CD8-positive, alpha-beta memory T cell (primary cell): ENCODE measurements around the gene TAF1L. TPM values are rescaled to one million over a fixed set of nuclear protein-coding genes. Genes with fewer than 3 reads are reported as not detected.
"Not testable (repeated sequence)": the region's sequence is repeated elsewhere in the genome, so short reads cannot be mapped to it uniquely, and the experiment has no call there.

Experiments used
- CTCF ChIA-PET: fragments of 350-600 bp; sonication (Branson Sonifier 250); formaldehyde crosslinking; loops from one replicate; lab custom pipeline; 2021; ENCODE audit warnings: antibody characterized with exemption; lab: Charles Lee
- POLR2A ChIA-PET: fragments of 350-600 bp; sonication (Branson Sonifier 250); formaldehyde crosslinking; loops from one replicate; lab custom pipeline; 2021; ENCODE audit warnings: antibody characterized with exemption; lab: Charles Lee
- DNase-seq, 5 donors: peaks; one replicate each; pipeline versions ENCODE4 v3.0.0 to v3.0.0-alpha.2; 2020 to 2022; ENCODE audit warnings: mixed read lengths in 1 of 5
- H3K27ac ChIP-seq: one replicate; pipeline ENCODE4 v1.7.0; 2013; ENCODE audit warnings: low read depth, mild to moderate bottlenecking, low read length, moderate library complexity
- H3K27me3 ChIP-seq: 2 replicates; pipeline ENCODE4 v1.7.0; 2013; ENCODE audit warnings: low read length, mild to moderate bottlenecking; ENCODE audit not compliant: insufficient read depth, poor library complexity, severe bottlenecking
- H3K36me3 ChIP-seq: 2 replicates; pipeline ENCODE4 v1.7.0; 2013; ENCODE audit warnings: mild to moderate bottlenecking, low read length, moderate library complexity; ENCODE audit not compliant: insufficient read depth
- H3K4me1 ChIP-seq: 2 replicates; pipeline ENCODE4 v1.7.0; 2013; ENCODE audit warnings: mild to moderate bottlenecking, low read length, moderate library complexity; ENCODE audit not compliant: insufficient read depth
- H3K4me3 ChIP-seq: 2 replicates; pipeline ENCODE4 v1.7.0; 2013; ENCODE audit warnings: mild to moderate bottlenecking, low read length
- H3K9me3 ChIP-seq: 2 replicates; pipeline ENCODE4 v1.7.0; 2013; ENCODE audit warnings: mild to moderate bottlenecking, low read length
- H3K27ac Mint-ChIP-seq, 8 donors: one replicate each; pipeline ENCODE4 v1.8.0; 2020 to 2021; ENCODE audit warnings: mixed read lengths in 8 of 8, mild to moderate bottlenecking in 6 of 8, inconsistent platforms in 3 of 8, moderate library complexity in 3 of 8
- H3K27me3 Mint-ChIP-seq, 2 donors: one replicate each; pipeline ENCODE4 v1.8.0; 2020 to 2021; ENCODE audit warnings: mixed read lengths in 2 of 2, mild to moderate bottlenecking in 1 of 2, moderate library complexity in 1 of 2
- H3K36me3 Mint-ChIP-seq, 3 donors: one replicate each; pipeline ENCODE4 v1.8.0; 2020 to 2021; ENCODE audit warnings: mixed read lengths in 3 of 3, inconsistent platforms in 1 of 3, mild to moderate bottlenecking in 1 of 3
- H3K4me1 Mint-ChIP-seq, 3 donors: one replicate each; pipeline ENCODE4 v1.8.0; 2020 to 2021; ENCODE audit warnings: mixed read lengths in 3 of 3, inconsistent platforms in 1 of 3, mild to moderate bottlenecking in 1 of 3
- H3K4me3 Mint-ChIP-seq, 7 donors: one replicate each; pipeline ENCODE4 v1.8.0; 2020 to 2021; ENCODE audit warnings: mixed read lengths in 7 of 7, mild to moderate bottlenecking in 6 of 7, moderate library complexity in 4 of 7, inconsistent platforms in 2 of 7
- H3K9me3 Mint-ChIP-seq, 5 donors: one replicate each; pipeline ENCODE4 v1.8.0; 2020 to 2022; ENCODE audit warnings: mixed read lengths in 5 of 5, mild to moderate bottlenecking in 3 of 5, moderate library complexity in 2 of 5, inconsistent platforms in 1 of 5
- polyA plus RNA-seq: library from polyadenylated mRNA; unstranded; fragments of 300-500 nt; fragmentation: Illumina TruSeq; gene quantifications from one replicate; pipeline ENCODE4 v1.2.3, GENCODE V29; 2021
- total RNA-seq, 2 experiments: library from RNA; stranded (reverse); gene quantifications; one replicate each; pipeline ENCODE4 v1.2.3, GENCODE V29; 2021

Gene TAF1L
- total and polyA plus RNA-seq, 3 experiments from 2014 or later: not detected

DNA sequence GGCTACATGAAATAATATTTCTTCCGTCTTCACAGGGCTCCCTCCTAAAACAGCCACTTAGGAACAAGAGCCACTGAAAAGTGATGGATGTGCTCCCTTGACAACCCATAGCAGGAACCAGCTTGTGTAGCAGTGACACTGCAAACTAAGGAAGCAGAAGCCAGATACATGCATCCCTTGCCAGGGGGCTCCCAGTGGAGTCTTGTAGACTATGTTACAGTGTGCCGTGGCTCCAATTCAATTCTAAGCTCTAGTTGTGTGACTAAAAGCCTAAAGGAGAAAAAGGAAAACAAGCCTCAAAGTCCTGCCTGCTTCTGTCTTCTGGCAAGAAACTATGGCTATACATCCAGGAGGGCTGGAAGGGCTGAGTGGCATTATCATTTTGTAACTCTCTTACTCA lies 12.2 kb upstream of the TAF1L start:
- Mint-ChIP-seq H3K9me3 (peaks cover 2 to 5% (median 3%) of the 10 kb centered on the region in 5 donors), H3K27ac (no peak overlapping the region), H3K27me3 (peaks cover 4 to 25% of the 10 kb centered on the region in 2 donors), H3K36me3 (no peaks in the 10 kb centered on the region), H3K4me3 (no peak overlapping the region), H3K4me1 (no peaks in the 10 kb centered on the region)
- ChIA-PET CTCF (no interaction called here), POLR2A (no interaction called here)
- Histone ChIP-seq H3K27me3 (no peaks in the 10 kb centered on the region), H3K36me3 (no peaks in the 10 kb centered on the region), H3K27ac (no peak overlapping the region), H3K4me3 (no peak overlapping the region), H3K4me1 (no peaks in the 10 kb centered on the region), H3K9me3 (no peaks in the 10 kb centered on the region)
- no peak for DNase-seq

DNA sequence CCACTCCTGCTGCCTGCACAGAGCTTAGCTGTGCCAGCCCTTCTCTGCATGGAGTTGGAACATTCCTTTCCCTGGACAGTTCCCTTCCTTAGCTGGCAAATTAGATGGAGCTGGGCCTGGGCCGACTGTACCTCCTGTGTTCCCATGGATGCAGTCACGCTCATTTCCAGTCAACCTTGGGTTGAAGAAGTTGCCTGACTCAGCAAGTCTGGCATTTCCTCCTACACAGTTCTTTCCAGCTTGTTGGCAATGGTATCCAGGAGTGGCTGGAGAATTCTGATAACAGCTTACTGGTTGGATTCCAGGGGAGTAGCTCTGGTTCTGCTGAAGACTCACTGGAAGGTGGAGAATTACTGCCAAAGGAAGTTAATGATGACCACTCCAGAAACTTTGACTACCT lies 9.2 kb upstream of the TAF1L start:
- Mint-ChIP-seq H3K4me3 (no peak overlapping the region), H3K36me3 (no peaks in the 10 kb centered on the region), H3K4me1 (no peaks in the 10 kb centered on the region), H3K9me3 (peaks cover 0 to 5% (median 2%) of the 10 kb centered on the region in 5 donors), H3K27me3 (peaks cover 7 to 37% of the 10 kb centered on the region in 2 donors), H3K27ac (no peak overlapping the region)
- Histone ChIP-seq H3K36me3 (no peaks in the 10 kb centered on the region), H3K4me1 (no peaks in the 10 kb centered on the region), H3K27me3 (no peaks in the 10 kb centered on the region), H3K4me3 (no peak overlapping the region), H3K9me3 (no peaks in the 10 kb centered on the region), H3K27ac (no peak overlapping the region)
- POLR2A ChIA-PET: no interaction called here
- CTCF ChIA-PET: no interaction called here
- no peak for DNase-seq

DNA sequence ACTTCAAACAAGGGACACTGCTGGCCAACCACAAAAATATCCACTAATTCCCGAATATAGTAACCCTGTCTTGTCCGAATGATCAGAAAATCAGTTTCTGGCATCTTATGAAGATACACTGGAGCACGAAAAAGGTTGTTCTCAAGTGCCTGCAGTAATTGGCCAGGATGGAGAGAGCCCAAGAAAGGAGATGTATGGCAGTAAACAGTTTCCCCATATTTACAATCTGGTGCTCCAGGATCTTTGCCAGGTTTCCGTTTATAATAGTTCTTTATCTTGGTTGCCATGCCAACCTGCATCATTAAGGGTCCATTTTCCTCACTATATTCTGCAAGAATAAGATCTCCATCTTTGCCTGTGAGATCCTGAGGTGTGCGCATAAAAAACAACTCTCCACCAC lies 2.3 kb downstream of the TAF1L start:
- H3K4me1 Mint-ChIP-seq, CTCF ChIA-PET, H3K36me3 Mint-ChIP-seq, H3K4me1 ChIP-seq, H3K9me3 ChIP-seq, H3K27me3 ChIP-seq, H3K27ac ChIP-seq, H3K9me3 Mint-ChIP-seq, POLR2A ChIA-PET, H3K4me3 Mint-ChIP-seq, DNase-seq, H3K27ac Mint-ChIP-seq, H3K4me3 ChIP-seq, H3K27me3 Mint-ChIP-seq, H3K36me3 ChIP-seq: not testable (repeated sequence)

DNA sequence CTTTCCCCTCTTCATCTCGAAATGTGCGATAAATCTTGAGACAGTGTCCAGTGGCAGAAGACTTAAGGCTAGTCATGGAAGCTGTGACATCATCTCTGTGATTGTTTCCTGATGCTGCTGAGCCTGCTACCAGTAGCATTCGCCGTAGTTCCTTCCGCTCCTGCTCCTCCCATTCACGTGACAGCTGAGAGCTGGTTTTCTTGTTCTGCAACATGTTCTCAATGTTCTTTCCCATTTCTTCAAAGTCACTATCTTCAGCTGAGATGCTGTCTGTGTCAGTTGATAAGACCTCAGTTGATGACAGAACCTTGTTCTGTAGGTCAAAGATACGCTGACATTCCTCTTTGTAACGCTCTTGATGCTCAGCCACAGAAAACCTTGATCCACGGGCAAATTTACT lies 3.5 kb downstream of the TAF1L start:
- POLR2A ChIA-PET: no interaction called here
- H3K36me3 Mint-ChIP-seq: no peaks in the 10 kb centered on the region
- H3K27ac Mint-ChIP-seq: no peak overlapping the region
- H3K27me3 Mint-ChIP-seq: no peaks in the 10 kb centered on the region
- H3K9me3 Mint-ChIP-seq: no peaks in the 10 kb centered on the region
- Histone ChIP-seq H3K4me1 (no peaks in the 10 kb centered on the region), H3K27me3 (no peaks in the 10 kb centered on the region), H3K4me3 (no peak overlapping the region), H3K36me3 (no peaks in the 10 kb centered on the region), H3K9me3 (no peaks in the 10 kb centered on the region), H3K27ac (no peak overlapping the region)
- H3K4me3 Mint-ChIP-seq: no peak overlapping the region
- no peaks in the 10 kb centered on the region for H3K4me1 Mint-ChIP-seq
- DNase-seq: no peak
- CTCF ChIA-PET: no interaction called here

DNA sequence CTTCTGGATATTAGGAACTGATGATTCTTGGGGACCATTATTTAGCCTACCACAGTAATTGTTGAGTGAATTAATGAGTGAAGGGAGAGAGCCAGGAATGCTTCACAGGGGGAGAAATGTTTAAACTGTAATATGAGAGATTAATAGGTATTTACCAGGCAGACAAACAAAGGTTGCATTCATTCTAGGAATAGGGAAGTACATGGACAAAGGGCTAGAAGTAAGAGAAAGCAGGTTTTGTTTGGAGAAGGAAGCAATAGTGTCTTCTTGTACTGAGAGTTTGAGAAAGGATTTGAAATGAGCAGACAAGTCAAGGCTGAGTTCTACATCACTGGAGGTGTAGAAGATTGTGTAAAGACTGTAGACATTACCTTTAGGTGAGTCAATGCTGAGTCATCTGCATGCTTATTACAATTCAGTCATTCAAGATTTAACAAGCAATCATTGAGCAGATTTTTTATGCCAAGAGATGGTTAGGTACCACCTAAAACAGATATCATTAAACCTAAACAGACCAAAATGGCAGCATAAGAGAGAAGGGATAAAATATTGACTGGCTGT lies 8.0 kb downstream of the TAF1L start:
- no peaks in the 10 kb centered on the region for H3K27me3 Mint-ChIP-seq
- no peak overlapping the region for H3K27ac ChIP-seq
- H3K36me3 ChIP-seq: no peaks in the 10 kb centered on the region
- H3K4me1 Mint-ChIP-seq: no peaks in the 10 kb centered on the region
- DNase-seq: no peak
- POLR2A ChIA-PET: no interaction called here
- no peak overlapping the region for H3K4me3 Mint-ChIP-seq
- no peak overlapping the region for H3K4me3 ChIP-seq
- H3K4me1 ChIP-seq: no peaks in the 10 kb centered on the region
- H3K36me3 Mint-ChIP-seq: no peaks in the 10 kb centered on the region
- H3K27me3 ChIP-seq: no peaks in the 10 kb centered on the region
- no peak overlapping the region for H3K27ac Mint-ChIP-seq
- no peaks in the 10 kb centered on the region for H3K9me3 Mint-ChIP-seq
- CTCF ChIA-PET: interaction anchor here (1.5 kb wide), 1 partner anchor 9 kb away, joined by 3 read pairs; no protein-coding TSS in a partner anchor
- no peaks in the 10 kb centered on the region for H3K9me3 ChIP-seq

DNA sequence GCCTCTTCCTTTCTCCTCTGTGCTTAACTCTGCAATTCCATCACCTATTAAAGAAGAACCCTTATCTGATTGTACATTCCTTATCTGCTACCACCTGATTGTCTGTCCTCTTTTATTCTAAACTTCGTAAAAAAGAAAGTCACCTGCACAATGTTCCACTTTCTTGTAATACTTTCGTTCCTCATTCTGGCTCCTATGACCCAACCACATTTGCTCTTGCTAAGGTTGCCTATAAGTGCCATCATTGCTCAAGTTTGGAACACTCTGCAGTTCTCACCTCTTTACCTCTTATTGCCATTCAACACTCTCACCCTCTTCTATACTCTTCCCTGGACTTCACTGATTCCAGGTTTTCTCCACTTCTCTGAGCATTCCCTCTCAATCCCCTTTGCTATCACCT lies 10.1 kb downstream of the TAF1L start:
- peaks cover under 1 to 5% of the 10 kb centered on the region in 2 donors for H3K27me3 Mint-ChIP-seq
- H3K27me3 ChIP-seq: no peaks in the 10 kb centered on the region
- no peaks in the 10 kb centered on the region for H3K4me1 Mint-ChIP-seq
- DNase-seq: no peak
- H3K36me3 ChIP-seq: no peaks in the 10 kb centered on the region
- H3K4me3 Mint-ChIP-seq: no peak overlapping the region
- H3K4me1 ChIP-seq: no peaks in the 10 kb centered on the region
- no peaks in the 10 kb centered on the region for H3K9me3 ChIP-seq
- H3K27ac ChIP-seq: no peak overlapping the region
- CTCF ChIA-PET: no interaction called here
- H3K36me3 Mint-ChIP-seq: no peaks in the 10 kb centered on the region
- no peak overlapping the region for H3K4me3 ChIP-seq
- H3K27ac Mint-ChIP-seq: no peak overlapping the region
- POLR2A ChIA-PET: no interaction called here
- H3K9me3 Mint-ChIP-seq: no peaks in the 10 kb centered on the region

DNA sequence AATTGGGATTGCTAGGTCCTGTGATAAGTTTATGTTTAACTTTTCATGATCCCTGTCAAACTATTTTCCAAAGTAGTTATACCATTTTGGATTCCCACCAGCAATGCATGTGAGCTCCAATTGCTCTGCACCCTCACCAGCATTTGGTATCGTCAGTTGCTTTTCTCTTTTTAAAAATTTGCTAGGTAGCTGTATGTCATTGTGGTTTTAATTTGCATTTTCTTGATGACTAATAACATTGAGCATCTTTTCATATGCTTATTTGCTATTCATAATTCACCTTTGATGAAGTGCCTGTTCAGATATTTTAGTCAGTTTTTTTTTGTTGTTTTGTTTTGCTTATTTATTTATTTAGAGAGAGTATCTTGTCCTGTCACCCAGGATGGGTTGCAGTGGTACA lies 12.5 kb downstream of the TAF1L start:
- Histone ChIP-seq H3K27ac (no peak overlapping the region), H3K36me3 (no peaks in the 10 kb centered on the region), H3K9me3 (no peaks in the 10 kb centered on the region), H3K27me3 (no peaks in the 10 kb centered on the region), H3K4me3 (no peak overlapping the region), H3K4me1 (no peaks in the 10 kb centered on the region)
- no peaks in the 10 kb centered on the region for H3K36me3 Mint-ChIP-seq
- peaks cover 9 to 19% of the 10 kb centered on the region in 2 donors for H3K27me3 Mint-ChIP-seq
- no peaks in the 10 kb centered on the region for H3K9me3 Mint-ChIP-seq
- DNase-seq: no peak
- H3K27ac Mint-ChIP-seq: no peak overlapping the region
- H3K4me3 Mint-ChIP-seq: no peak overlapping the region
- ChIA-PET CTCF (no interaction called here), POLR2A (no interaction called here)
- H3K4me1 Mint-ChIP-seq: no peaks in the 10 kb centered on the region

DNA sequence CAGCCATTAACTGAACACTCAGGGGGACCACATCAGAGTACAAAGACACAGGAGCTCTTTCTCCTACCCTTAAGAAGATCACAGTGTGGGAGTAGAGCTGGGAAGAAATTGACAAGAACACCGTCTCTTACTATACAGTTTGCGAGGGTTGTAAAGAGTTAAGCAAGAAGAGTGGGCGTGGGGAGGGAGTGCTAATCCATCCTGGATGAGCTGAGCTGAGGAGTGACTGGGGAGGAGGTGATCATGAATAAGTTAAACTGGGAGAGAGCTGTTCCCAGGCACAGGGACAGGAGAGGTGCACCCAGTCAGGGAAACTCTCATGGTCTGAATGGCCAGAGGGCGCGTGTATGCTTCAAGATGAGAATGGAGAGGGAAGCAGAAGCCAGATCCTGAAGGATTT lies 17.2 kb downstream of the TAF1L start:
- Mint-ChIP-seq H3K4me1 (no peaks in the 10 kb centered on the region), H3K4me3 (no peak overlapping the region), H3K9me3 (no peaks in the 10 kb centered on the region), H3K36me3 (no peaks in the 10 kb centered on the region), H3K27ac (no peak overlapping the region), H3K27me3 (peaks cover 13 to 39% of the 10 kb centered on the region in 2 donors)
- H3K36me3 ChIP-seq: no peaks in the 10 kb centered on the region
- POLR2A ChIA-PET: no interaction called here
- H3K27me3 ChIP-seq: no peaks in the 10 kb centered on the region
- no peak for DNase-seq
- H3K4me1 ChIP-seq: no peaks in the 10 kb centered on the region
- no peaks in the 10 kb centered on the region for H3K9me3 ChIP-seq
- H3K27ac ChIP-seq: no peak overlapping the region
- no peak overlapping the region for H3K4me3 ChIP-seq
- CTCF ChIA-PET: interaction anchor here (0.9 kb wide), 1 partner anchor 9 kb away, joined by 3 read pairs; no protein-coding TSS in a partner anchor
